ENCODE data around the gene CHD2. TPM values are rescaled to one million over a fixed set of nuclear protein-coding genes. Genes with fewer than 3 reads are reported as not detected.
A peak's percentile ranks its signal among the peaks of the same experiment; 100 is the strongest.
"Not testable (repeated sequence)": the region's sequence is repeated elsewhere in the genome, so short reads cannot be mapped to it uniquely, and the experiment has no call there.

Gene CHD2
- total RNA-seq, 1 experiment from 2014 or later: 26.6 TPM

DNA sequence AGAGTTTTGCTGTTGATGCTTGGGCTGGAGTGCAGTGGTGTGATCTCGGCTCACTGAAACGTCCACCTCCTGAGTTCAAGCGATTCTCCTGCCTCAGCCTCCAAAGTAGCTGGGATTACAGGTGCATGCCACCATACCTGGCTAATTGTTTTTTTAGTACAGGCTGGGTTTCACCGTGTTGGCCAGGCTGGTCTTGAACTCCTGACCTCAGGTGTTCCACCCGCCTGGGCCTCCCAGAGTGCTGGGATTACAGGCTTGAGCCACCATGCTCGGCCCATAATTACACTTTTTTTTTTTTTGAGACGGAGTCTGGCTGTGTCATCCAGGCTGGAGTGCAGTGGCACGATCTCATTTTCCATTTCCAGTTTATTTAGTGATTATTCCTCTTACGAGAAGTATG lies 18.8 kb downstream of the CHD2 start:
- in situ Hi-C loops (cut with HindIII; ENCODE audit: low pct_unique_long_range_greater_than_20kb, low sequenced_read_pairs): loop anchor here (25.0 kb wide), 1 partner anchor 107 kb away; no protein-coding TSS in a partner anchor
- not testable (repeated sequence) for DNase-seq (ENCODE audit: low read depth)

DNA sequence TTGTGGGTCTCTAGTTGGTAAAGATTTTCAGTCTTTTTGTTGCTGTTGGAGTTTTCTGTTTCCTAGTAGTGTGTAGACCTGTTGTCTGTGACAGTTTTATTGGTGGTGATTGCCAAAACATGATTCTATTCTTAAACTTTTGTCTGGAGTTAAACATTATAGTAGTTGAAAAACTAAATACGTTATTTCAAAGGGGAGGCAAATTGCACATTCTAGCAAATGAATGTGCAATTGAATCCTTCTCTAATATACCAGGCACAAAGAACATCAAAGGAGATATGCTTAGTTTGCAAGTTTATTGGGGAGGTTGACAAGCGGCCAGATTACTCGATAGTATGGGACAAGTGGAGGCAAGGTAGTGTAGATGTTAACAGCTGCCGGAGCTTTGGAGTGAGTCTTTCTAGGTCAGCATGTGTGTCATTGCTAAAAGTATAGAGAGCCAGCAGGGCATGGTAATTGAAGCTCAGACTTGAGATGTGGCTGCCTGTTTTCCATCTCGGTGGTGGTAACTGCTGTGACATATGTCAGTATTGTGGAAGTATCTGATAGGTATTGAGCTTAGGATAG lies 20.6 kb downstream of the CHD2 start:
- in situ Hi-C loops (cut with HindIII; ENCODE audit: low pct_unique_long_range_greater_than_20kb, low sequenced_read_pairs): loop anchor here (25.0 kb wide), 1 partner anchor 108 kb away; no protein-coding TSS in a partner anchor
- no peak for DNase-seq (ENCODE audit: low read depth)

DNA sequence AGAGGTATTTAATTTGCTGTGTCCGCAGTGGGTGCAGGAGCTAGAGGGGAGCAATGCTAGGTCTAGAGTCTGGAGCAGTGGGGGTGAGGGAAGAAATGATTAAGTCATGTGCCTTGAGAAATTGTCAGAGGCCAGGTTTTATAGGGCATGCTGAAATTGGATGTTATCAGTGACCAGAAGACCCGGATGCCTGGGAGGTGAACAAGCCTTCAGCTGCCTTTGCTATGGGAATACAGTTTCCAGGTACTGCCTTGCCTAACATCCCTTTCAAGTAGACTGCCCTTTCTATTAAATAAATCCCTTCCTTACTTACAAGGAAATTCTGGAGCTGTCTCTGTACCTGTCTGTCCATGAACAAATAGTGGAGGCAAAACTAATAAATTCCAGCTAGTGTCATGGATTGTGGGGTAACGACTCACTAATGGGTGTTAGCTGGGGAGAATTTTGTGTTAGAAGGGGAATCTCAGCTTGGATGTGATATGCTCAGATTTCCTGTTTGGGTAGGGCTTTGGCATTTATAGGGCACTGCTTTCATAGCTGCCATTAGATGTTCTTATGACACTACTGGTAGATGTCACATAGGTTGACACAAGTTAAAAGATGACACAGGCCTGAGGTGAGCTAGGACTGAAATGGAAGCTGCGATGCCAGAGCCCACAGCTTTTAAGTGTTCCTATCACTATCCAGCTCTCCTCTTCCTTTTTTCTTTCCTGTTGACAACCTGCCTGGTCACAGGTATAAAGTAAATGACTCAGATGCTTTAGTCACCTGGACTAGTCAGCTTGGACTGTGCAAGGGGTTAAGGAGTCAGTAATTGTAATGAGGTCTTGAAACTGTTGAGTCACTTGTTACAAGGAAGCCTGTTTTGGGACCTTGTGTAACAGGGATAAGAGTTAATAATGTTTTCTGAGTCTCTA lies 21.3 kb downstream of the CHD2 start:
- in situ Hi-C loops (cut with HindIII; ENCODE audit: low pct_unique_long_range_greater_than_20kb, low sequenced_read_pairs): loop anchor here (25.0 kb wide), 1 partner anchor 109 kb away; no protein-coding TSS in a partner anchor
- peak; percentile 81 for DNase-seq (ENCODE audit: low read depth)

DNA sequence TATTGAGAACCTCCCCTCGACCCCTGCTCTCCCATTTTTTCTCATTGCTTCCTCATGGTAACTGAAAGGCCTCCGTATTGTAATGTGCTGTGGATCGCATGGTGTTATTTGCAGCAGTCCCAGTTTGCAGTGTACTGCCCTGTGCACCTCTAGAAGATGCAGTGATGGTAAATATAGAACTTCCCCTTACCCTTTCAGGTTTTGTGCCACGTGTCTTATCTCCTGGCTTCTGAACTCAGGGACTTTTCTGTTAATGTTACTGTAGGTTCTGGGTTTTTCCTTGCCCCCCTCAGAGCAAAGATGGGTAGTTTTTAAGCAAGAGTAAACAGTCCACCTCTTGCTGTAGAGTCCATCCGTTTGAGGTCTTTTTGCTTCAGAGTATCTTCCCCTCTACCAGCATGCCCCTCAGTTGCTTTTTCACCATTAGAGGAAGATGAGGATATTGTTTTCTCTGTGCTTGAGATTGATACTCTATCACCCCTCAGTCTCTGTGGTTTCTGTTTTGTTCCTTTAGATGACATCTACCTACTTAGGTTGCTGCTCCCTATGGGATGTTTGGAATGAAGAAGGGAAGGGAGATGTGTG lies 22.4 kb downstream of the CHD2 start:
- in situ Hi-C loops (cut with HindIII; ENCODE audit: low pct_unique_long_range_greater_than_20kb, low sequenced_read_pairs): loop anchor here (25.0 kb wide), 1 partner anchor 110 kb away; no protein-coding TSS in a partner anchor
- DNase-seq (ENCODE audit: low read depth): no peak

DNA sequence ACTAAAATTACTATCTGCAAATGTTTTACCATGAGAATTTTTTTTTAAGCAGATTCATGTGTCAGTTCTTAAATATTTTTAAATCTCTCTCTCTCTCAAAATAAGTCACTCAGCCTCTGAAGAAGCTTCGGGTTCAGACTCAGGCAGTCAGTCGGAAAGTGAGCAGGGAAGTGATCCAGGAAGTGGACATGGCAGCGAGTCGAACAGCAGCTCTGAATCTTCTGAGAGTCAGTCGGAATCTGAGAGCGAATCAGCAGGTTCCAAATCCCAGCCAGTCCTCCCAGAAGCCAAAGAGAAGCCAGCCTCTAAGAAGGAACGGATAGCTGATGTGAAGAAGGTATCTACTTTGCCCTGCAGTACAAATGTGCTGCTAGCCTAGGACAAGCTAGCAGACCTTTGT lies 24.1 kb downstream of the CHD2 start:
- no peak for DNase-seq (ENCODE audit: low read depth)
- in situ Hi-C loops (cut with HindIII; ENCODE audit: low pct_unique_long_range_greater_than_20kb, low sequenced_read_pairs): loop anchor here (25.0 kb wide), 1 partner anchor 112 kb away; no protein-coding TSS in a partner anchor

DNA sequence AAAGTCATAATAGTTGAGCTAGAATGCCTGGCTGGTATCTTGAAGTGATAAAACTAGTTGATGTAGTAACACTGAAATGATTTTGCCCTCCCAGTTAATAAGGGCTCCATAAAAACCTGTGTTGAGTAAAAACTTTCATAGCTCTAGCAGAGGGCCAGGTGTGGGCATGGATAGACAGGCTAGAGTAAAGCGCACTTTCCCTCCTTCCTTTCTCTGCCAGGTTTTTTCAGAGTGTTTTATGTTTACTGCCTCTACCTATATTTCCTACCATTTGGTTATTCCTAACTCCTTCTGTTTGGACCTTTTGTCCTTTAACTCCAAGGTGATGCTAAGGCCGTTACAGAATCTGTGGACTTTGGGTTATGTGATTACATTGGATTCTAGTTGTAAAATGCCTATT lies 25.3 kb downstream of the CHD2 start:
- DNase-seq (ENCODE audit: low read depth): no peak
- in situ Hi-C loops (cut with HindIII; ENCODE audit: low pct_unique_long_range_greater_than_20kb, low sequenced_read_pairs): no loop called here

DNA sequence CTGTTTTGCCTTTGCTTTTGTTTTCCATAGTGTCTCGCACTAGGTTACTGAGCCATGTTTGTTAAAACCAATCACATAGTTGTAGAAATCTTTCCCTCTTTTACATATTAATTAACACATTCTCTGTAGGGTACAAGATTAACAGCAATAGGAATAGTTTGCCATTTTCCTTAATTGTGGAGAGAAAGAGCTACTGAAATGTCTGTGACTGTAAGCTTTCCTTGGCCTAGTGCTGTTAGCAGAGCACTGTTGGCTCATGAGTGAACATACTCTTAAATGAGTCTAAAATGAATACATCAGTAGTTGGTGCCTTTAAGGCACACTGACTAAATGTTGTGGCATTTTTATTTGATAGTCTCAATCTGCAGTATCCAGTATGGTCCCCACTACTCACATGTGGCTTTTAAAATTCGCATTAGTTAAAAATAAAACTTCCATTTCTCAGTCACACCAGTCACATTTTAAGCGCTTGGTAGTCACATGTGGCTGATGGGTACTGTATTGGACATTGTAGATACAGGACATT lies 28.2 kb downstream of the CHD2 start:
- in situ Hi-C loops (cut with HindIII; ENCODE audit: low pct_unique_long_range_greater_than_20kb, low sequenced_read_pairs): no loop called here
- DNase-seq (ENCODE audit: low read depth): no peak

DNA sequence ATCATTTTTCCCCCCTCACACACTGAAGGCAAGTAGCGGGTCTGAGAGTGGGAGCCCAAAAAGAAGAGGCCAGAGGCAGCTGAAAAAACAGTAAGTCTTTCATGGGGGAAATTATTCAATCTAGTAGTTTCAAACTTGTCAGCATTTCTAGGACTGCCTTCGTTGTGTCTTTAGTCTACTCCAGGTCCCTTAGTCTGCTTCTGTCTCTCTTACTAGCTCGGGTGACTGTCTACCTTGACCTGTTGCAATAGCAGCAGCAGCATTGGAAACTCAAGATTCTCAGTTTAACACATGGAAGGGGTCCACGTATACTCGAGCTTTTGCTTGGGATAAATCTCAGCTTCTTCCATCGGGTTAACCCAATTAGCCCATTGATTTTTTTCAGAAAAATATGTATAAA lies 28.9 kb downstream of the CHD2 start:
- DNase-seq (ENCODE audit: low read depth): no peak
- in situ Hi-C loops (cut with HindIII; ENCODE audit: low pct_unique_long_range_greater_than_20kb, low sequenced_read_pairs): no loop called here

DNA sequence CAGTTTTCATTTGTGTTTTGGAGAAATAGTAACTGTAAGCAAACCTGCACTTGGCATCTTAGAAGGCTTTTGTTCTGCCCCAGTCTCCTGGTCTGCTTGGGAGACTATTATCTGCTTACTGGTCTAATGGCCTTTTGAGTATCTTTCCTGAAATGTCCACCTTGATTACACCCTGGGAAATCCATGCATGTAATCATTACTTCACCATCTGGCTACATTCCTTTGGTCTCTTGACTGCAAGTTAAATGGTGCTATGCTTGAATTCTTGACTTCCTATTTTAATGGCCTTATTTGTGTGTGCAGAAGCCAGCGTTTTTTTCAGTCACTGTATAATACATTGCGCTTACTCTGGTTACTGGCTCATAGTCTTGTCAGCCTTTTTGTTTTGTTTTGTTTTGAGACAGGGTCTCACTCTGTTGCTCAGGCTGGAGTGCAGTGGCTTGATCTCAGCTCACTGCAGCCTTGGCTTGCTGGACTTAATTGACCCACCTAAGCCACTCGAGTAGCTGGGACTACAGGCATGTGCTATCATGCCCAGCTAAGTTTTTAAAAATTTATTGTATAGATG lies 30.0 kb downstream of the CHD2 start:
- DNase-seq (ENCODE audit: low read depth): peak; percentile 40
- in situ Hi-C loops (cut with HindIII; ENCODE audit: low pct_unique_long_range_greater_than_20kb, low sequenced_read_pairs): no loop called here

DNA sequence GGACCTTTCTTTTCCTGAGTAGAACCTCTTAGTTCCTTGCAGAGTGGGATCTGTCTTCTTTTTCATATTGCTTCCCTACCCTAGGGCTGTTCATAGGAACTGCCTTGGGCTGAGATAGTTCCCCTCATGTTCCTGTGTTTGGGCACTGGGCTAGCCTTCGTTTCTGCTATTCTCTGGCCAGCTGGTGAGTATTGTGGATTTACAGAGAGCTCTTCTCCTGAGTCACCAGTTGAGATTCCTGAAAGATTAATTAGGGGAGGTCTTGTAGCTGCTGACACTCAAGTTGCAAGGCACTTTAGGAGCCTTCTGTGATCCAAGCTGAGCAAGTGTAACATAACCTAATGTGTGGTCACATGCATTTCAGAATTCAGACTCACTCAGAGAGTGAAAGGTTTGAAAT lies 30.7 kb downstream of the CHD2 start:
- in situ Hi-C loops (cut with HindIII; ENCODE audit: low pct_unique_long_range_greater_than_20kb, low sequenced_read_pairs): no loop called here
- peak; percentile 64 for DNase-seq (ENCODE audit: low read depth)

DNA sequence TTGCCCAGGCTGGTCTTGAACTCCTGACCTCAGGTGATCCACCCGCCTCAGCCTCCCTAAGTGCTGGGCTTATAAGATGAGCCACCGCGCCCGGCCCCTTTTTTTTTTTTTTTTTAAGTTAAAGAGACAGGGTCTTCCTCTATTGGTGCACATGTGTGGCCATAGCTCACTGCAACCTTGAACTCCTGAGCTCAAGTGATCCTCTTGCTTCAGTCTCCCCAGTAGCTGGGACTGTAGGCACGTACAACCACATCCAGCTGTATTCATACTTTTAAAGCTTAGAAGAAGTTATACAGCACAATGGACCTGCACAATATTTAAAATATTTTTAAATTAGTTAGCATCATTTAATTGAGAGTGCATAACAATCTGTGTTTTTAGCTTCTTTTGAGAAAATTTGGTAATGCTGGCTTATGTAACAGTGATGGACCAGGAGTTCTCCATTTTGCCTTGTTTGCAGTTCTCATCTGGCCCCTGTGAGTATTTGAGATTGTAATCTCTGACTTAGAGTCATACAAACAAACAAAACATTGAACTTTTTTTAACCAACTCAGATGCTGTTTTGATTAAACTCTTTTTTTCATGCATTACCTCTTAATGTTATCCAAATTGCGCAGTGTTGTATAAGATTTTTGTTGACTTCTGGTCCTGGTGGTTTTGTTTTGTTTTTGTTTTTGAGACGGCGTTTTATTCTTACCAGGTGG lies 33.0 kb downstream of the CHD2 start:
- no peak for DNase-seq (ENCODE audit: low read depth)
- in situ Hi-C loops (cut with HindIII; ENCODE audit: low pct_unique_long_range_greater_than_20kb, low sequenced_read_pairs): no loop called here

DNA sequence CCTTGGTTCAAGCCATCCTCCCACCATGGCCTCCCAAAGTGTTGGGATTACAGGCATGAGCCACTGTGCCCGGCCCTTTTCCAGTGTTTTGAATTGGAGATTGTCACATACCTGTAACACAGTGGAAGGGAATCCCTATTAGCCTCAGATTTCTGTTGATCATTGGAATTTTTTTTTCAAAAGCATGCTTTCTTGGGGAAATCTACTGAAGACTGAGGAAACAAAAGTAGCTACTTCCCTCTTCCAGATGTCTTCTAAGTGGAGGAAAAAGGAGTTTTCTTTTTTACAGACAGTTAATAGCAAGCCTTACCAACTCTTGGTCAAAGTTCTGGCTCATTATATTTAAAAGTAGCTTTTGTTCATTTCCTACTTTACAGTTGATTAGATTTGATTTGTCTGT lies 33.7 kb downstream of the CHD2 start:
- DNase-seq (ENCODE audit: low read depth): no peak
- in situ Hi-C loops (cut with HindIII; ENCODE audit: low pct_unique_long_range_greater_than_20kb, low sequenced_read_pairs): no loop called here

DNA sequence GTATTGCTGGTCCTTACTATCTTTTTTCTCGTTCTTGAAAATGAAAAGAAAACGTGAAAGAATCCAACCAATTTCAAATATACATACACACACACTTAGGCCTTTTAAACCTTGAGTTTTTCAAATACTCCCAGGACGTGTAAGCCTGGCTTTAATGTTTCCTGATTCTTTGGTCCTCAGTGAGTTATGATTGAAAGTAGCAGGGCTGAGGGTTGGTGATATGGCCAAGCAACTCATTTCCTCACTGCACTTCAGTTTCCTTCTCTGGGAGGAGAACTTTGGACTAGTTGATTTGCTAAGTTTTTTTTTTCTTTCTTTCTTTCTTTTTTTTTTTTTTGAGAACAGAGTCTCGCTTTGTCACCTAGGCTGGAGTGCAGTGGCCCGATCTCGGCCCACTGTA lies 34.6 kb downstream of the CHD2 start:
- DNase-seq (ENCODE audit: low read depth): no peak
- in situ Hi-C loops (cut with HindIII; ENCODE audit: low pct_unique_long_range_greater_than_20kb, low sequenced_read_pairs): no loop called here

DNA sequence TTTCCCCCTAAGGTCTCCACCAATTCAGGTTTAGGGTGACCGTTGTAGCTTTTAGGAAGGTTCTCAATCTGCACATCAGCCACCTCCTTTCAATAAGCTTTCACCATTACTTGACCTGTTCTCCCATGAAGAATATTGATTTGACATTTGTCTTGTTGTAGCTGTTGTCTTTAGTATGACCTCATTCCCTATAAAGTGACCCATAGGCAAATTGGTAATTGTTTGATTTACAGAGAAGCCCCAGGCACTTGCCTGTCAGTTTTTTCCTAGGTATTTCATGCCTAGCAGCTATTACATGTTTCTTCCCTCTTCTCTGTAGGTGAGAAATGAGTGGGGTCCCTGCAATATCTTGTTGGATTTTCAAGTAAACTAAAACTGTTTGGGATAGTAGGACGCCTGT lies 36.0 kb downstream of the CHD2 start:
- DNase-seq (ENCODE audit: low read depth): no peak
- in situ Hi-C loops (cut with HindIII; ENCODE audit: low pct_unique_long_range_greater_than_20kb, low sequenced_read_pairs): no loop called here

DNA sequence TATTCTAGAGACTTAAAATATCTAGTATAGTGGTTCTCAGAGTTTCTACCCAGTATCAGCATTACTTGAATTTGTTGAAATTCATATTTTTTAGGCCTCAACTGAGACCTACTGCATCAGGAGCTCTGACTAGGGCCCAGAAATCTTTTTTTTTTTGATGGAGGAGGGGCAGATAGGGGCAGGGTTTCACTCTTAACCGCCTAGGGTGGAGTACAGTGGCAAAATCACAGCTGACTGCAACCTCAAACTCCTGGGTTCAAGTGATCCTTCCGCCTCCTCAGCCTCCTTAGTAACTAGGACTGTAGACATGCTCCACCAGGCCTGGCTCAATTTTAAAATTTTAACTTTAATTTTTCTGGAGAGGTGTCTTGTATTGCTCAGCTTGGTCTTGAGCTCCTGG lies 36.6 kb downstream of the CHD2 start:
- no peak for DNase-seq (ENCODE audit: low read depth)
- in situ Hi-C loops (cut with HindIII; ENCODE audit: low pct_unique_long_range_greater_than_20kb, low sequenced_read_pairs): no loop called here

DNA sequence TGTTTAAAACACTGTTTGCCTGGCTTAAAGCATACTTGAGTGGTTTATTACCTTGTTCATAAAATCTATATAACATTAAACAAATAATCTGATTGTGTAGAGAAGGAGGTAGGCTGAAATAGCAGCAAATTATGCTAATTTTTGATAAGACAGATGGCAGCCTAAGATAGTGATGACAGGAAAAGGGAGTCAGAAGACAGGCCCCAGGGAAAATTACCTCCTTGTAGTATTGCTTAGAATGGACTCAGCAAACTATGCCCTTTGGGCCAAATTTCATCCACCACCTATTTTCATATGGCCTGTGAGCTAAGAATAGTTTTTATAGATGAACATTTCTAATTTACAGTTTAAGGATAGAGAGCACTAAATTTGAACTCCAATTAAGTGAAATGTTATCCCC lies 37.8 kb downstream of the CHD2 start:
- DNase-seq (ENCODE audit: low read depth): no peak
- in situ Hi-C loops (cut with HindIII; ENCODE audit: low pct_unique_long_range_greater_than_20kb, low sequenced_read_pairs): no loop called here

DNA sequence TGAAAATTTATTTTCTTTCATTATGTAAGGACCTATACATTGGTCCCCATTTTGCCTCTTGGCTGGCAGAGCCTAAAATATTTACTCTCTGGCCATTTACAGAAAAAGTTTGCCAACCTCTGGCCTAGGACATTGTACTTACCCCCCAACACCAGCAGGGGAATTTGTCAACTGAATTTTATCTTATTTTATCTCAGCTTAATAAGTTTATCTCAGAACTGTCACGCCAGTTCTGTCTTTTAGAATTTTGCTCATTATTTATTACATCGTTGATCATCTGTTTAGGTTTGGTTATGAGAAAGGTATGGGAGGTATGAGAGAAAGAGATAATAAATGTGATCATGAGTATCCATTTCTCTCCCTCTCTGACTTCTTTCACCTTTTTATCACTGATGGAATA lies 38.3 kb downstream of the CHD2 start:
- in situ Hi-C loops (cut with HindIII; ENCODE audit: low pct_unique_long_range_greater_than_20kb, low sequenced_read_pairs): no loop called here
- DNase-seq (ENCODE audit: low read depth): no peak

DNA sequence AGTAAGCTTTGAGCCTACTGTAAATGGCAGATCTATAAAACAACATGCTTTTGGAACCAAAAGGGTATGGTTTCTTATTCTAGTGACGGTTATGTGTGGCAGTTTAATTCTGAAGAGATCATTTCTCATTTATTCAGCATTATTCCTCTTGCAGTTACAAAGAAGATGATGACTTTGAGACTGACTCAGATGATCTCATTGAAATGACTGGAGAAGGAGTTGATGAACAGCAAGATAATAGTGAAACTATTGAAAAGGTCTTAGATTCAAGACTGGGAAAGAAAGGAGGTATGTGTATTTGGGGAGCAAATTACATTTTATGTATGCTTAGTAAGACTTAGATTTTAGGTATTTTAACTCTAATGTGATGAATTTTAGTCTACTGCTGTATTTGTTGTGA lies 41.5 kb downstream of the CHD2 start:
- in situ Hi-C loops (cut with HindIII; ENCODE audit: low pct_unique_long_range_greater_than_20kb, low sequenced_read_pairs): no loop called here
- no peak for DNase-seq (ENCODE audit: low read depth)

Data from Caki2 (cell line).